ELR (cell line): ENCODE measurements around the gene RCOR3.
"Not testable (repeated sequence)": the region's sequence is repeated elsewhere in the genome, so short reads cannot be mapped to it uniquely, and the experiment has no call there.

Source experiments
- DNase-seq: peaks from one replicate; pipeline ENCODE4 v3.0.0-alpha.2; 2015; ENCODE audit warnings: low read depth

Gene RCOR3

DNA sequence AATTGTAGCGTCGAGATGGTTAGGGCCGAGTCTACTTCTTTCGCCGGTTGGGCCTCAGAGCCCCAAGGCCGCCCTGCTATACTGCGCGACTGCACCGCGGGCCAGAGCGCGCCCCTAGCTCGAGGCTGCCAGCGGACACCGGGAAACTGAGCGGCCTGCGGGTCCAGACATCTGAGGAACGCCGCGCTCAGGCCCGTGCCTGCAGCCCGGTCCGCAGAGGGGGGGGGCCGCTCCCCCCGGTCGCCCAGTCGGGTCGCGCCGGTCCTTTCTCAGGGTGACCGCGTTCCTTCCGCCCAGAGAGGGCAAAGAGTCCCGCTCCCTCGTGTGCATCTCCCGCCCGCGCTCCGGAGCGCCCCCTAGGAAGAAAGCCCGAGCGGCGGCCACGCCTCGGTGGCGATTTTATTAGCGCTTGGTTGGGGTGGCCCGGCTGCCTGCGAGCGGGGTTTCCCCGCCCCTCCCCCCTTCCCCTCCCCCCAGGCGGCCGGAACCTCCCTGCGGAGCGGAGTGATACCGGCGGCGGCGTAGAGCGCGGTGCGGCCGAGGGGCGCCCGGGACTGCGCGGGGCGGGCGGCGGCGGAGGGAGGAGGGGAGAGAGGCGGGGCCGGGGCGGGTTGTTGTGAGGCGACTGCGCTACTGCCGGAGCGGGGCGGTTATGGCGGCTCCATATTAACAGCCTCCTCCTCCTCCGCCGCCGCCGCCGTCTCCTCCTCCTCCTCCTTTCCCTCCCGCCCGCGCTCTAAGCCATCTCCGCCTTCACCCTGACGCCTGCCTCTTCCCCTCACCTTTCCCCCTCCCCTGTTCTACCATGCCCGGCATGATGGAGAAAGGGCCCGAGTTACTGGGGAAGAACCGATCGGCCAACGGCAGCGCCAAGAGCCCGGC, at the start of gene RCOR3:
Gene RCOR3 (plus strand): TSS at position 611 of the 882 bp plus-strand sequence. CDS start 195 bp downstream, at position 806.
- peak; percentile 93 for DNase-seq

DNA sequence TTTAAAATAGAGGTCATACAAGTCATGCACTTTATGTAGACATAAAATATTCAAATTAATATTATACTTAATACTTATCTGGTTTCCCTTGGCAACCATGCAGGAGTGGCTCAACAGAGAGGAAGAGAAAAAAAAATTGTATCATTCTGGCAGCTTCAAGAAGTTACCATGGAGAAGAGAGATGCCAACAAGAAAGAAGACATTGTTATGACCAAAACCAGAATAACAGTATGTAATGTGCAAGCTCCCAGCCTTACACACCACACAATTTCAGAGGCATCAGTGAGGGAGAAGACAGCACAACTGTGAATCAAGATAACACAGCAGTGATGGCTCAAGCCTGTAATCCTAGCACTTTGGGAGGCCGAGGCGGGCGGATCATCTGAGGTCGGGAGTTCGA, 49.1 kb upstream of the RCOR3 start:
- no peak for DNase-seq

- no peak for DNase-seq
Observed at GRCh38 chr1:211210965-211211364, 48.2 kb upstream of the RCOR3 start.

DNA sequence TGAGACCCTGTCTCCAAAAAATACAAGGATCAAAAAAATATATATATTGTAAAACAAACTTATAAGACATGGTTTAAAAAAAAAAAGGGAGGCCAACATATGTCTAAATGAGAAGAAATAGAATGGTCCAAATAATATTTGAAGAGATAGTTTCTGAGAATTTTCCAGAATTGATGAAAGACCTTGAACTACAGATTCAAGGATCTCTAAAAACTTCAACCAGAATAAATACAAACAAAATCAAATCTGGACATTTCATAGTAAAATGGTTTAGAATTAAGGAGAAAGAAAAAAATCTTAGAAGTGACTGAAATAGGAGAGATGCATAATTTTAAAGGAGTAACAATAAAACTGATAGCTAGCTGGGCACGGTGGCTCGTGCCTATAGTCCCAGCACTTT, 45.5 kb upstream of the RCOR3 start:
- no peak for DNase-seq

- no peak for DNase-seq
Observed at GRCh38 chr1:211215577-211215976, 43.6 kb upstream of the RCOR3 start.

- DNase-seq, result no peak
Observed at GRCh38 chr1:211217392-211217791, 41.8 kb upstream of the RCOR3 start.

- DNase-seq, result not testable (repeated sequence)
Observed at GRCh38 chr1:211222469-211223234, 36.5 kb upstream of the RCOR3 start.

- not testable (repeated sequence) for DNase-seq
Observed at GRCh38 chr1:211228573-211229364, 30.4 kb upstream of the RCOR3 start.

DNA sequence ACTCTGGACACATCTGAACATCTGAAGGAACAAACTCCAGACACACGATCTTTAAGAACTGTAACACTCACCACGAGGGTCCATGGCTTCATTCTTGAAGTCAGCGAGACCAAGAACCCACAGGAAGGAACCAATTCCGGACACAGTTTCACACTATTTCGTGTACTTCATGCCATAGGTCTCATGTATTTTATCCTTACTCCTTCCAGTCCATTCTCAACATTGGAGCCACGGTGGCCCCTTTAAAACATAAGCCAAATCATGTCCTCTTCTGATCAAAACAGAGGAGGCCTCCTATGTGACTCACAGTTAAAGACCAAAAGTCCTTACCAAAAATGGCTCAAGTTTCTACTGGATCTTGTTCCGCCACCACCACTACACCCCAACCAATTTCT, 29.8 kb upstream of the RCOR3 start:
- DNase-seq, result no peak

DNA sequence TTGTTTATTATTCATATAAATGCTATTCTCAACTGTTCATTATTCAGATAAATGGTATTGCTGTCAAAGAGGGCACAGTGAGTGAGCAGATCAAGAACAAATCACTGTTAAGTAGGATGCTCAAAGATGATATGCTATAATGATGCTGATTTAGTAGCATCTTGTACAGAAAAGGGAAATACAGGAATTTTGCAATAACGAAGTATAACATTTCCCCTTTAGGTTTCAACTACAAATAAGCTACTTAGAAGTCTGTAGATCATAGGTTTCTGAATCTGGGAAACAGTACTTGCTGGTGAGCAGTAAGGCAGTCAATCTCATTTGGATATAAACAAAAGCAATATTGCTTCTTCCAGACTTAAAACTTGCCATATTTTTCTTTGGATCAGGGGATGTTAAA, 27.3 kb upstream of the RCOR3 start:
- no peak for DNase-seq

GRCh38 chr1:211236633-211237320, 22.4 kb upstream of the RCOR3 start:
- DNase-seq, result peak; percentile 14

DNA sequence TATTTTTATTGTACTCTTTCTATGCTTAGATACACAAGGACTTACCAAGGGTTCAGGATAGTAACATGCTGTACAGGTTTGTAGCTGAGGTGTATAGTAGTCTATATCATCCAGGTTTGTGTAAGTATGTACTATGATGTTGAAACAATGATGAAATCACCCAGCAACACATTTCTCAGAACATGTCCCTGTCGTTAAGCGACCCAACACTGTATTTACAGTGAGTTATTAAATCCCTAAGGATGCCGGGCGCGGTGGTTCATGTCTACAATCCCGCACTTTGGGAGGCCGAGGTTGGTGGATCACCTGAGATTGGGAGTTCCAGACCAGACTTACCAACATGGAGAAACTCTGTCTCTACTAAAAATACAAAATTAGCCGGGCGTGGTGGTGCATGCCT, 21.6 kb upstream of the RCOR3 start:
- no peak for DNase-seq

GRCh38 chr1:211240567-211240966, 18.6 kb upstream of the RCOR3 start:
- not testable (repeated sequence) for DNase-seq

GRCh38 chr1:211241071-211241470, 18.1 kb upstream of the RCOR3 start:
- no peak for DNase-seq

GRCh38 chr1:211243639-211244038, 15.5 kb upstream of the RCOR3 start:
- not testable (repeated sequence) for DNase-seq

DNA sequence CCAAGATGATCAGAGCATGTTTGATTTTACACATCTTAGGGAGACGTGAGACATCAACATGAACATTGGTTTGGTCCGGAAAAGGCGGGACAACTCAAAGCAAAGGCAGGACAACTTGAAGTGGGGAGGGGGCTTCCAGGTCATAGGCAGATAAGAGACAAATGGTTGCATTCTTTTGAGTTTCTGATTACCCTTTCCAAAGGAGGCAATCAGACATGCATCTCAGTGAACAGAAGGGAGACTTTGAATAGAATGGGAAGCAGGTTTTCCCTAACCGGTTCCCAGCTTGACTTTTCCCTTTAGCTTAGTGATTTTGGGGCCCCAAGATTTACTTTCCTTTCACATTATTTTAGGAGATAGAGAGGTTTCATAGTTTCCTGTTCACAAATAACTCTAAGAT, 12.6 kb upstream of the RCOR3 start:
- DNase-seq, result not testable (repeated sequence)

- DNase-seq, result no peak
Observed at GRCh38 chr1:211247921-211248320, 11.2 kb upstream of the RCOR3 start.

DNA sequence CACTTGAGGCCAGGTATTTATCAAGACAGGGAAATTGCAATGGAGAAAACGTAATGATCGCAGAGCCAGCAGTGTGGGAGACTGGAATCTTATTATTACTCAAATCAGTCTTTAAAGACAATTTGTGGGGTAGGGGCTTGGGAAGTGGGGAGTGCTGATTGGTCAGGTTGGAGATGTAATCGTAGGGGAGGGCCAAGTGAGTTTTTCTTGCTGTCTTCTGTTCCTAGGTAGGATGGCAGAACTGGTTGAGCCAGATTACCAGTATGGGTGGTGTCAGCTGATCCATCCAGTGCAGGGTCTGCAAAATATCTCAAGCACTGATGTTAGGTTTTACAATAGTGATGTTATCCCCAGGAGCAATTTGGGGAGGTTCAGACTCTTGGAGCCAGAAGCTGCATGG, 9.6 kb upstream of the RCOR3 start:
- DNase-seq, result not testable (repeated sequence)

DNA sequence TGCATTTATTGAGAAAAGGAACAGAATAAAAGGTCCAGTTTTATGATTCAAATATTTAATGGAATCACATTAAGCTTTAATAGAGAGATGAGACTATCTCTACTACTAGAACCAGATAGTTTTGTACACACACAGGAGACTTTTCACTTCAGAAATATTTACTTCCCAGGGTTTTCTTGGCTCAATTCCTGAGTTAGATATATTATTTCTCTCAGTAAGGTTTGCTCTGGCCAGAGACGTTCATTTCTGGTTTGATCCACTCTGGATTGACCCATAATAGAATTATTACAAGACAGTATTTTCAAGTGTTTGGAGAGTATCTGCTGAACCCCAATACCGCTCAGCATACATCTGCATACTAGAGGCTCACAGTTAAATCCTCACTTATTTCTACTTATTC, 1.3 kb upstream of the RCOR3 start:
- no peak for DNase-seq

- peak; percentile 80 for DNase-seq
Observed at GRCh38 chr1:211258310-211258755, 833 bp upstream of the RCOR3 start.

- peak; percentile 70 for DNase-seq
Observed at GRCh38 chr1:211259638-211260126, 516 bp downstream of the RCOR3 start.
